H9 (cell line): Measurements from ENCODE around the gene NBEA. TPM values are rescaled to one million over a fixed set of nuclear protein-coding genes. Genes with fewer than 3 reads are reported as not detected.
A peak's percentile ranks its signal among the peaks of the same experiment; 100 is the strongest.

ENCODE experiments used
- DNase-seq: peaks from one replicate; pipeline ENCODE4 v3.0.0-alpha.2; 2017
- H2AFZ ChIP-seq: one replicate; pipeline ENCODE4 v1.6.1; 2013; ENCODE audit warnings: mild to moderate bottlenecking, low read length, control low read depth, moderate library complexity
- H2AK5ac ChIP-seq: 2 replicates; pipeline ENCODE4 v1.6.1; 2013; ENCODE audit warnings: low read length, control low read depth, mixed read lengths; ENCODE audit not compliant: insufficient read length
- H2BK120ac ChIP-seq: one replicate; pipeline ENCODE4 v1.6.1; 2013; ENCODE audit warnings: low read depth, mild to moderate bottlenecking, low read length, control low read depth, inconsistent platforms; ENCODE audit not compliant: poor library complexity, severe bottlenecking
- H2BK12ac ChIP-seq: 2 replicates; pipeline ENCODE4 v1.6.1; 2013; ENCODE audit warnings: low read length, control low read depth, mixed read lengths, low read depth; ENCODE audit not compliant: insufficient read length
- H2BK15ac ChIP-seq: 2 replicates; pipeline ENCODE4 v1.6.1; 2013; ENCODE audit warnings: low read depth, low read length, control low read depth
- H2BK20ac ChIP-seq: one replicate; pipeline ENCODE4 v1.6.1; 2013; ENCODE audit warnings: low read depth, mild to moderate bottlenecking, low read length, control low read depth, inconsistent platforms; ENCODE audit not compliant: poor library complexity, severe bottlenecking
- H2BK5ac ChIP-seq: 2 replicates; pipeline ENCODE4 v1.6.1; 2013; ENCODE audit warnings: low read length, control low read depth, mixed read lengths; ENCODE audit not compliant: insufficient read length
- H3K14ac ChIP-seq: 2 replicates; pipeline ENCODE4 v1.6.1; 2013; ENCODE audit warnings: low read length, control low read depth; ENCODE audit not compliant: insufficient read depth
- H3K18ac ChIP-seq: 2 replicates; pipeline ENCODE4 v1.6.1; 2013; ENCODE audit warnings: low read depth, mild to moderate bottlenecking, mixed read lengths, low read length, control low read depth; ENCODE audit not compliant: insufficient read length
- H3K23ac ChIP-seq: 2 replicates; pipeline ENCODE4 v1.6.1; 2013; ENCODE audit warnings: low read length, control low read depth, mixed read lengths, low read depth; ENCODE audit not compliant: insufficient read length
- H3K23me2 ChIP-seq: 2 replicates; pipeline ENCODE4 v1.6.1; 2013; ENCODE audit warnings: low read depth, mild to moderate bottlenecking, mixed read lengths, low read length, control low read depth; ENCODE audit not compliant: insufficient read length, poor library complexity, severe bottlenecking
- H3K27ac ChIP-seq: 2 replicates; pipeline ENCODE4 v1.5.1; 2013; ENCODE audit warnings: low read length, control low read depth, mixed read lengths, low read depth; ENCODE audit not compliant: insufficient read length
- H3K27me3 ChIP-seq: 2 replicates; pipeline ENCODE4 v1.6.1; 2013; ENCODE audit warnings: low read length, control low read depth, inconsistent platforms; ENCODE audit not compliant: insufficient read depth
- H3K4ac ChIP-seq: 2 replicates; pipeline ENCODE4 v1.6.1; 2013; ENCODE audit warnings: low read depth, mild to moderate bottlenecking, control low read depth, inconsistent platforms, low read length, moderate library complexity
- H3K4me1 ChIP-seq: 2 replicates; pipeline ENCODE4 v1.6.1; 2013; ENCODE audit warnings: low read length, control low read depth, inconsistent platforms; ENCODE audit not compliant: insufficient read depth
- H3K4me2 ChIP-seq: 2 replicates; pipeline ENCODE4 v1.6.1; 2013; ENCODE audit warnings: low read length, control low read depth, mixed read lengths; ENCODE audit not compliant: insufficient read length, insufficient read depth
- H3K56ac ChIP-seq: 2 replicates; pipeline ENCODE4 v1.6.1; 2013; ENCODE audit warnings: low read depth, mild to moderate bottlenecking, mixed read lengths, low read length, control low read depth; ENCODE audit not compliant: insufficient read length
- H3K79me1 ChIP-seq: 2 replicates; pipeline ENCODE4 v1.6.1; 2013; ENCODE audit warnings: low read depth, mild to moderate bottlenecking, moderate library complexity, low read length, control low read depth, inconsistent platforms; ENCODE audit not compliant: insufficient read depth, poor library complexity, severe bottlenecking
- H3K79me2 ChIP-seq: 2 replicates; pipeline ENCODE4 v1.6.1; 2013; ENCODE audit warnings: low read length, control low read depth, inconsistent platforms; ENCODE audit not compliant: insufficient read depth
- H3K9ac ChIP-seq: 2 replicates; pipeline ENCODE4 v1.6.1; 2013; ENCODE audit warnings: low read length, control low read depth, mixed read lengths; ENCODE audit not compliant: insufficient read length; ENCODE audit errors: extremely low read depth
- H3K9me3 ChIP-seq: one replicate; pipeline ENCODE4 v1.6.1; 2013; ENCODE audit warnings: low read depth, low read length, inconsistent platforms; ENCODE audit not compliant: control insufficient read depth
- H3T11ph ChIP-seq: one replicate; pipeline ENCODE4 v1.6.1; 2013; ENCODE audit warnings: mild to moderate bottlenecking, low read length, control low read depth, inconsistent platforms
- H4K20me1 ChIP-seq: one replicate; pipeline ENCODE4 v1.6.1; 2013; ENCODE audit not compliant: control insufficient read depth, insufficient read length, insufficient read depth
- H4K5ac ChIP-seq: 2 replicates; pipeline ENCODE4 v1.6.1; 2013; ENCODE audit warnings: low read depth, mild to moderate bottlenecking, mixed read lengths, low read length, control low read depth; ENCODE audit not compliant: insufficient read length
- H4K8ac ChIP-seq: replicated peaks from 2 replicates; pipeline ENCODE4 v1.6.1; 2013; ENCODE audit warnings: low read length, control low read depth, mixed read lengths, low read depth; ENCODE audit not compliant: insufficient read length
- H4K91ac ChIP-seq: 2 replicates; pipeline ENCODE4 v1.6.1; 2013; ENCODE audit warnings: low read depth, mild to moderate bottlenecking, moderate library complexity, mixed read lengths, low read length, control low read depth; ENCODE audit not compliant: insufficient read length
- H3K27ac Mint-ChIP-seq, 3 experiments: 2 replicates in 2 of 3; 3 replicates in 1 of 3; pipeline ENCODE4 v1.8.0; 2020 to 2021; ENCODE audit warnings: mixed read lengths in 3 of 3, mild to moderate bottlenecking in 1 of 3, moderate library complexity in 1 of 3
- H3K27me3 Mint-ChIP-seq: 2 replicates; pipeline ENCODE4 v1.8.0; 2021; ENCODE audit warnings: low read depth, mild to moderate bottlenecking, moderate library complexity, mixed read lengths
- H3K36me3 Mint-ChIP-seq, 3 experiments: 2 replicates in 2 of 3; 3 replicates in 1 of 3; pipeline ENCODE4 v1.8.0; 2020 to 2021; ENCODE audit warnings: low read depth in 3 of 3, mixed read lengths in 3 of 3; ENCODE audit not compliant: insufficient read depth in 1 of 3
- H3K4me1 Mint-ChIP-seq, 2 experiments: 2 replicates each; pipeline ENCODE4 v1.8.0; 2020; ENCODE audit warnings: mixed read lengths in 2 of 2
- H3K4me3 Mint-ChIP-seq, 2 experiments: 2 replicates in 1 of 2; 3 replicates in 1 of 2; pipeline ENCODE4 v1.8.0; 2020 to 2021; ENCODE audit warnings: mild to moderate bottlenecking in 2 of 2, mixed read lengths in 2 of 2, moderate library complexity in 1 of 2
- H3K9me3 Mint-ChIP-seq, 2 experiments: 2 replicates in 1 of 2; 3 replicates in 1 of 2; pipeline ENCODE4 v1.8.0; 2020; ENCODE audit warnings: mild to moderate bottlenecking in 2 of 2, mixed read lengths in 2 of 2, moderate library complexity in 1 of 2
- CTCF ChIP-seq: fragments of 200-600 bp; sonication (generic); conservative IDR thresholded peaks from 3 replicates; pipeline ENCODE4 v1.8.0; 2021; ENCODE audit warnings: antibody characterized with exemption, mild to moderate bottlenecking
- WGBS: extraction: QIAGEN DNeasy Blood & Tissue Kit; methylation state at CpG from one replicate; pipeline ENCODE4 v1.1.7; 2013; ENCODE audit warnings: missing lambda C conversion rate, low lambda C conversion rate, mixed read lengths; ENCODE audit not compliant: insufficient read length; ENCODE audit errors: extremely low coverage; 5-methylcytosine and 5-hydroxymethylcytosine counted together
- total RNA-seq: library from RNA; stranded (reverse); gene quantifications from 2 replicates; pipeline ENCODE4 v1.2.1, GENCODE V29; 2021

Gene NBEA
- total RNA-seq, 1 experiment from 2014 or later = 17.3 TPM

DNA sequence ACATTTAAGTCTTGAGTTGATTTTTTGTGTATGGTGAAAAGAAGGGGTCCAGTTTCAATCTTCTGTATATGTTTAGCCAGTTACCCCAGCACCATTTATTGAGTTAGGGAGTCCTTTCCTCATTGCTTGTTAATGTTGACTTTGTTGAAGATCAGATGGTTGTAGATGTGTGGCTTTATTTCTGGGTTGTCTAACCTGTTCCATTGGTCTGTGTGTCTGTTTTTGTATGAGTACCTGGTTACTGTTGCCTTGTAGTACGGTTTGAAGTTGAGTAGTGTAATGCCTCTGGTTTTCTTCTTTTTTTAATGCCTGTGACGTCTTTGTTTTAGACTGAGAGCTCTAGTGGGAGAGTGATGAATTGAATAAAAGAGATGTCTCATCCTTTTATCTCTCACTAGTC, 83.2 kb downstream of the NBEA start:
- H2BK15ac ChIP-seq = no peak overlapping the region
- H3K27ac Mint-ChIP-seq = peak overlapping the region in 2 of 3 experiments; percentile 1 to 2; a peak in 2 of 7 replicates
- H2BK12ac ChIP-seq = no peak overlapping the region
- H4K20me1 ChIP-seq = no peaks in the 10 kb centered on the region
- no peak overlapping the region for H2BK5ac ChIP-seq
- H3K4me1 ChIP-seq = no peaks in the 10 kb centered on the region
- peaks cover 10% of the 10 kb centered on the region for H3K79me1 ChIP-seq
- H3K4me3 Mint-ChIP-seq = no peak overlapping the region
- peaks cover 11 to 13% of the 10 kb centered on the region in 2 experiments for H3K9me3 Mint-ChIP-seq
- H3K4ac ChIP-seq = no peak overlapping the region
- no peak overlapping the region for H4K8ac ChIP-seq
- WGBS = no CpG with 5 or more reads among the region's 2 CpGs
- H3K18ac ChIP-seq = no peak overlapping the region
- H2BK120ac ChIP-seq = no peak overlapping the region
- no peak overlapping the region for H2BK20ac ChIP-seq
- H3K36me3 Mint-ChIP-seq = peaks cover 8 to 23% (median 18%) of the 10 kb centered on the region in 3 experiments
- H4K5ac ChIP-seq = no peak overlapping the region
- no peak overlapping the region for H2AFZ ChIP-seq
- TF ChIP-seq CTCF = no peak
- H3K23me2 ChIP-seq = no peaks in the 10 kb centered on the region
- H3K9ac ChIP-seq = no peak overlapping the region
- no peak overlapping the region for H3K4me2 ChIP-seq
- no peak for DNase-seq
- H3K27me3 ChIP-seq = no peaks in the 10 kb centered on the region
- H3T11ph ChIP-seq = no peak overlapping the region
- no peaks in the 10 kb centered on the region for H3K27me3 Mint-ChIP-seq
- no peak overlapping the region for H2AK5ac ChIP-seq
- H3K56ac ChIP-seq = no peak overlapping the region
- no peaks in the 10 kb centered on the region for H3K9me3 ChIP-seq
- peaks cover 4% of the 10 kb centered on the region; the same call in 1 of the 2 replicates for H3K79me2 ChIP-seq
- H3K27ac ChIP-seq = no peak overlapping the region
- peaks cover 8 to 12% of the 10 kb centered on the region in 2 experiments for H3K4me1 Mint-ChIP-seq
- H4K91ac ChIP-seq = no peak overlapping the region
- H3K23ac ChIP-seq = no peak overlapping the region
- H3K14ac ChIP-seq = no peak overlapping the region
